ENCODE measurements around the gene INSIG2.

INSIG2 gene

DNA sequence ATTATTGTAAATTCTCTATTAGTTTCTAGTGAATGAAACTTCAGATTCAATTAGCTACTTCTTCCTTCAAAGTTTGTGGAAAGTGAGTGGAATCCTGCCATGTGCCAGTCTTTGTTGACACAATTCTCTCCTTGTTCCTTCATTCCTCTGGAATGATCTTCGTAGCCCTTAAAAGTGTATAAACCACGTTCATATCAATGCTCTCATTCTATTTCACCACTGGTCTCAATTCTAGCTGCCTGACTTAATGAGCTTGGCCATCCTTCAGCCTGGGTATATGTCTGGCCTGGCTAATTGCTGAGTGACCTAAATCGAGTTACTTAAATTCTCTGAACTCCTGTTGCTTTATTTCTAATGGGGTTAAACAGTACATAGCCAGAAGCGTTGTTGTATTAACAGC is 43.5 kb downstream of the INSIG2 start:
- no peak for DNase-seq (ENCODE audit: low spot score)

GRCh38 chr2:118133916-118134315 is 45.6 kb downstream of the INSIG2 start:
- DNase-seq (ENCODE audit: low spot score): no peak

DNA sequence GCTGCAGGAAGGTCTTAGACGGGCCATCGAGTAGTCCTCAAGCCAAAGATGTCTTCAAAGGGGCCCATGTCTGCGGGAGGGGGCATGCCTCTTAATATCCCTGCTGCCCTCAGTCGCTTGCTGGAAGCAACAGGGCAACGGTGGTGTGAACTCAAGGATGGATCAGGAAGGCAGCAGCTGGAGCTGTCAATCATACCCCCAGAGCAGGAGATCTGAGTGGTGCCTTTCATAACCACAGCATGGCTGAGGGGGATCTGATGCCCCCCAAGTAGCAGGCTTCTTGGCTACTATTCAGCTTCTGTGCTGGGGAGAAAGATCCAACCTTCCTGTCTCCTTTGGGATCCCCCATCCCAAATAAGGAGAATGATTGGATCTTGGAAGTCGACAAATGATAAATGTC is 46.4 kb downstream of the INSIG2 start:
- DNase-seq (ENCODE audit: low spot score): no peak

- DNase-seq (ENCODE audit: low spot score): no peak
Measured at GRCh38 chr2:118145207-118145606, 56.9 kb downstream of the INSIG2 start.

DNA sequence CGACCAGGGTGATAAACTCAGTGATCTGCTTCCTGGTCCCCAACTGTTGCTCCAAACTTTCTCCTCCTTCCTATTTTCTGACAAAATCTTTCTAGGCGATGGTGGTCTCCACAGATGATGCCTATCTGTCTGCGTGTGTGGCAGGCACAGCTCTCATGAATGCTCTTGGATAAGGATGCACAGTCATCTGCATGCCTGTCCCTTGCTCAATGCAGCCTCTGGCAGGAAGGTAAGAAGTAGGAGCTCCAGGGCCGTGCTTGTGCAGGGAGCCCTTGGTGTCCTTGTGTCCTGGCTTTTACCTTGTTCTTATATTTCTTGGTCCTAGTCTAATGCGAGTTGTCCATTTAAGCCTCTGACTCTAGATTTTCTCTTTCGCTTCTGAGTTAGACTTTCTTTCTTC is 57.5 kb downstream of the INSIG2 start:
- no peak for DNase-seq (ENCODE audit: low spot score)

- no peak for DNase-seq (ENCODE audit: low spot score)
Measured at GRCh38 chr2:118146315-118147283, 58.3 kb downstream of the INSIG2 start.

DNA sequence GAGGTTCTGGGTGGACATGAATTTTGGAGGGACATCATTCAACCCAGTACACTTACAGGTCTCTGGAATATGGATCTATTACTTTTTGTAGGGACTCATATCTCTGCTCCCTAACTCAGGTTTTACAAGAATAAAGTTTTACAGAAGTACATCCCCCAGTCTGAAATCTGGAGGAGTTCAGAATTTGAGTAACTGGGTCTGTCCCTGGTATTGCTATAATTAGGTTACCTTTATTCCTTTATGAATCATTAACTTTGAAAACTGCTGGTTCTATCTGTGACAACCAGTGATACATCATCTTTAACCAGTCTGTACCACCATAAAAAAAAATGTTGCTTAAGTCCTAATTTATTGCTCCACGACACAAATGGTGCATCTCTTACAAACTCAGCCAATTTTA is 59.9 kb downstream of the INSIG2 start:
- DNase-seq (ENCODE audit: low spot score): no peak

DNA sequence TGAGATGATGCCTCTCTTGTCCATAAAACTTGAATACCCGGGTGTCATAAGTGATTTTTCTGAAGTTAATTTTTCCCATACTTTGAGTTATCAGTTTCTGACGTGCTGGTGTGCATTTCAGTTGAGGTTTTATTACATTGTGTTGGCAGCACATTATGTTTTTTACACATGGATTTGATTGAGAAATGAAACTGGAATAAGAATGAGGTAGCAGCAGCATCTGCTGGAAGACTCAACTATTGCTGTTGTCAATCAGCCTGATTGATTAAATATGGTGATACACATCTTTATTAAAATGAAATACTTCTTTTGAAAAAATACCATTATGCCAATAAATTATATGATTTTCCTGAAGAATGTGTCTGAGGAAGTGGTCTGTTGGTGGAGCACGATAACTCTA is 60.5 kb downstream of the INSIG2 start:
- DNase-seq (ENCODE audit: low spot score): no peak

DNA sequence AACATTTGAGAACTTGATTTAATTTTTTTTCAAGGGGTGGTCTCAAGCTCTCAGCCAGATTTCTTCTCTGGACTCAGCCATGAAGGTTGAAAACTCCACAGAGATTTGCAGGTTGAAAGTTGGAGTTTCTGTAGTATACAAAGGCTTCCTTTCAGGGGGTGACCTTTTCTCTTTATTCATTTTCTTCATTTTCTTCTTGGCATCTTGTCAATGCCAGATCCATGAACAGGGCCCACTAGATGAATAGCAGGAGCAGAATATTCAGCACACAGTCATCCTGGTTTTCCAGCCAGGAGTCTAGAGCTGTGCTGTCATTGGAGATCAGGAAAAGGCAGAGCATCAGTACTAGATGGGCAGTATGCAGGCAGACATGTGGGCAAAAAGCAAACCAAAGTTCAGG is 62.0 kb downstream of the INSIG2 start:
- no peak for DNase-seq (ENCODE audit: low spot score)

DNA sequence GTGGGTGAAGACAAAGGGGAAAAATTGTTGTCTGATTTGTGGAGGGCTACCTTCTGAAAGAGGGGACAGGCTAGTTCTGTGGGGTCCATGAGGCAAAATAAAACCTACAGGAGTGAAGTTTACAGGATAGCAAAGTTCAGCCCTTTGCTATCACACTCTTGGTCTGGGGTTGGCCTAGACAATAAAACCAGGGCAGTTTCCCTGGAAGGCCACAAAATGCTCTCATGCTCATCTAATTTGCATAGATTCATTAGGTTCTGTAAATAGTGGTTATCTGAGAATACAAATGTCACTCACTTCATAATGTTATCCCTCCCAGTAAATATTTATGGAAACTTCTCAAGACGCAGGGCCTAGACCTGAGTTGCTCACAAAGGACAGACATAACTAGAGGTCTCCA is 63.6 kb downstream of the INSIG2 start:
- DNase-seq (ENCODE audit: low spot score): no peak

DNA sequence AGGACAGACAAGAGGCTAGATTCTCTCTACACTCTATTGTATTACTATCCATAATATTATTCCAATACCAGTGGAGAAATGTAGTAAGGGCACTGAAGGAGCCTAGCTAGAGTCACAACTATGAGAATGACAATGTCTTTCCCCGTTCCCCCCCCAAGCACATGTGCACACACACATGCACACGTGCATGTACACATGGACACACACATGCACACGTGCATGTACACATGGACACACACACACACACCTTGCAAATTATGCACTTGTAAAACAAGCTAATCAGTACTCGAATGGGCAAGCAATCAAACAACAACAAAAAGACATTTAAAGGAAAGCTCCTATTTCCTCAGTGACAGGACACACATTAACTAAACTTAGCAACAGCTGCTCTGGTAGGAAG is 65.2 kb downstream of the INSIG2 start:
- no peak for DNase-seq (ENCODE audit: low spot score)

- DNase-seq (ENCODE audit: low spot score): no peak
Measured at GRCh38 chr2:118154176-118154575, 65.9 kb downstream of the INSIG2 start.

Data from hepatic stellate cell (primary cell).